HG02763 (cell line): ENCODE measurements around the gene ZNF341.

Source experiments
- ATAC-seq: cut with Tn5 transposase; IDR thresholded peaks from one replicate; pipeline ENCODE4 v1.9.1; 2021; ENCODE audit warnings: mild to moderate bottlenecking, moderate library complexity; ENCODE audit not compliant: unreplicated experiment

The ZNF341 gene

DNA sequence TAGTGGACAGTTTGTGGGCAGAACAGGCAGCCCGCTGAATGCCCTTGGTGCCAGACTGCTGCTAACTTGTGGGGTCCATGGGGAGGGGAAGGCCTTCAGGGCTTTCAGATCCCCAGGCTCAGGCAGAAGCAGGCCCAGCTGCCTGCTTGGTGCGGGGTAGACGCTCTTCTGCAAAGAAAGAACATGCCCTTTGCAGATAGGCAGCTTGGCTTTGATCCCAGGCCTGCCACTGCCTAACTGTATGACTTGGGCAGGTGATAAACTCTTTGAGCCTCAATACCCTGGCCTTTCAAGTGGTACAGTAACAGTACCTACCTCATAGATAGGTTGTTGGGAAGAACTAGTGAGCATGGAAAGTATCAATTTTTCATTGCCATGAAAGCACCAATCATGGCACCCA is 107.8 kb downstream of the ZNF341 start:
- no peak for ATAC-seq

GRCh38 chr20:33840160-33840559 is 108.4 kb downstream of the ZNF341 start:
- no peak for ATAC-seq

DNA sequence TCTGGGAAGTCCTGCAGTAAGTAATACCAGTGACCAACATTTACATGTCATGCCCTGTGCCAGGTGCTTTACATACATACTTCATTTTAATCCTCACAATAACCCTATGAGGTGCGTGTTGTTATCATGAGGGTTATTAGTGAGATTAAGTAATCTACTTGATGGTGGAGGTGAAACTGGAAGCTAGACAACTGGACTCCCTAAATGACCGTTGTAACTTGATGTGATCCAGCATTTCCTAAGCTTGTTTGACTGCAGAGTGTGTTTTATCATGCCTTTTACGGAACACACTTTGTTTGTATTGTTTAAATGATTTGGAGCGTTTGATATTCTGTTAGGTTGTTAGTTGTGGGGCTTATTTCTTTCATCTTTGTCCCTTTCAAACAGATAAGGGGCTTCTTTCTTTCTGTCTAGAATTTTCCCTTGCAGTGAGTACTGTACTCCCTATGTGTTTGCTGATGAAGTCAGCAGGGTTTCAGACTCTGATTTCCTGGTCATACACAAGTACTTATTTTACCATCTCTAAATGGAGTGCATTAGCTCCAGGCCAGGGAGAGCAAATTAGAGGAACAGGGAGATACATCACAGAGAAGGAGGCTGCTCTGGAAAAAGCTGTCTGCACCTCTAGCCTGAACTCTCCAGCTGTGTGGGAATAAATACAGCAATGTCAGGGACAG is 109.1 kb downstream of the ZNF341 start:
- ATAC-seq = no peak

DNA sequence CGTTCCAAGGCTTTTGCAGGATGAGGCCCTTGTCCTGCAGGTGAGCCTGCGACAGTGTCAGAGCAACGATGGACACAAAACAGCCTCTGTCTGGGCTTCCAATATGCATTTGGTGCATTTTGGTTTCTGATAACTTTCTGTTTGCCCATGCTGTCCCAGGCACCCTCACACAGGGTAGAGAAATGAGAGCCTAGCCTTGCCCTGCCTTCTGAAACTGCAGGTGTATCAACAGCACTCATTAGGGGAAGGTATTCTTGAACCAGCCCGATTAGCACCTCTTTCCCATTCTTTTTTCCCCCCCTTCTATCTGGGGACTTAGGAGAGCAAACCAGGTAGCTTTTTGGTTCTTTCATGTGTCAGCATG is 109.6 kb downstream of the ZNF341 start:
- no peak for ATAC-seq
